HepG2 (cell line): Measurements from ENCODE around the gene IFT122. TPM values are rescaled to one million over a fixed set of nuclear protein-coding genes. Genes with fewer than 3 reads are reported as not detected.
A peak's percentile ranks its signal among the peaks of the same experiment; 100 is the strongest.

Experiments
- ATAC-seq: fragments of 200-7000 bp; cut with Tn5 transposase; 3 replicates; pipeline ENCODE4 v1.9.1; 2020; ENCODE audit warnings: mild to moderate bottlenecking, moderate library complexity
- BruUV-seq: library from RNA; stranded (reverse); fragments of 400-500 nt; replicated peaks from 2 replicates; lab custom pipeline; 2021; lab: Mats Ljungman, UMichigan
- CTCF ChIA-PET: fragments of 300-600 bp; formaldehyde crosslinking; extraction: SDS; loops from one replicate; lab custom pipeline; 2021; ENCODE audit warnings: low total read pairs, inconsistent platforms, low intra/inter-chr PET ratio; lab: Yijun Ruan, JAX
- POLR2A ChIA-PET: fragments of 350-600 bp; sonication (Branson Sonifier 250); formaldehyde crosslinking; loops from one replicate; lab custom pipeline; 2020; ENCODE audit warnings: antibody characterized with exemption, inconsistent platforms; lab: Yijun Ruan, JAX
- DNase-seq: peaks from one replicate; pipeline ENCODE4 v3.0.0-alpha.2; 2015; ENCODE audit warnings: low spot score
- FAIRE-seq: peaks from 3 replicates; lab custom pipeline; 2011; peaks lifted over from hg19 to GRCh38; lab: Jason Lieb, UNC
- H2AFZ ChIP-seq: one replicate; pipeline ENCODE4 v1.6.1; 2011; ENCODE audit warnings: low read length, inconsistent platforms
- H3K27ac ChIP-seq: fragments of 300-600 bp; 3 replicates; pipeline ENCODE4 v1.8.0; 2011; ENCODE audit warnings: mixed run types, mild to moderate bottlenecking, mixed read lengths, low read length, inconsistent platforms; ENCODE audit not compliant: insufficient read depth; ENCODE audit errors: extremely low read length
- H3K27me3 ChIP-seq, 2 experiments: fragments of 200-600 bp in 1 of 2; 2 replicates in 1 of 2; 3 replicates in 1 of 2; pipeline versions ENCODE4 v1.6.0 to v1.8.0; 2011; ENCODE audit warnings: low read length in 2 of 2, mild to moderate bottlenecking in 2 of 2, moderate library complexity in 2 of 2, inconsistent platforms in 1 of 2; ENCODE audit not compliant: insufficient read depth in 2 of 2, control insufficient read depth in 1 of 2
- H3K36me3 ChIP-seq, 2 experiments: fragments of 200-600 bp in 1 of 2; replicated peaks in 1 of 2; 2 replicates in 1 of 2; 3 replicates in 1 of 2; pipeline versions ENCODE4 v1.5.1 to v1.8.0; 2011; ENCODE audit warnings: low read length in 2 of 2, inconsistent platforms in 1 of 2; ENCODE audit not compliant: insufficient read depth in 2 of 2, control insufficient read depth in 1 of 2
- H3K4me1 ChIP-seq: 2 replicates; pipeline ENCODE4 v1.5.1; 2012; ENCODE audit warnings: low read length, inconsistent platforms; ENCODE audit not compliant: insufficient read depth
- H3K4me2 ChIP-seq: 2 replicates; pipeline ENCODE4 v1.6.0; 2011; ENCODE audit warnings: low read depth, low read length, inconsistent platforms
- H3K4me3 ChIP-seq, 3 experiments: fragments of 200-600 bp in 1 of 3; sonication (generic), shearing (Covaris generic) in 1 of 3; replicated peaks in 1 of 3; 2 replicates each; pipeline ENCODE4 v1.5.1; 2011 to 2016; ENCODE audit warnings: low read length in 3 of 3, inconsistent platforms in 2 of 3, low read depth in 2 of 3, mild to moderate bottlenecking in 2 of 3, control low read depth in 1 of 3, mixed read lengths in 1 of 3; ENCODE audit not compliant: insufficient read depth in 1 of 3
- H3K79me2 ChIP-seq: one replicate; pipeline ENCODE4 v1.6.1; 2011; ENCODE audit warnings: low read length, inconsistent platforms; ENCODE audit not compliant: insufficient read depth
- H3K9ac ChIP-seq: 2 replicates; pipeline ENCODE4 v1.6.0; 2011; ENCODE audit warnings: mild to moderate bottlenecking, low read depth, low read length, inconsistent platforms; ENCODE audit not compliant: insufficient read depth
- H3K9me3 ChIP-seq: 2 replicates; pipeline ENCODE4 v1.5.1; 2012; ENCODE audit warnings: mild to moderate bottlenecking, low read length
- H4K20me1 ChIP-seq: 2 replicates; pipeline ENCODE4 v1.6.0; 2011; ENCODE audit warnings: inconsistent platforms, mild to moderate bottlenecking, low read length, moderate library complexity; ENCODE audit not compliant: insufficient read depth
- EEA1 ChIP-seq: sonication (generic); formaldehyde crosslinking; IDR thresholded peaks from 2 replicates; pipeline ENCODE4 v1.5.1; 2020; ENCODE audit warnings: mild to moderate bottlenecking, missing genetic modification reagents, borderline replicate concordance
- FOXJ3 ChIP-seq: sonication (generic); formaldehyde crosslinking; IDR thresholded peaks from 2 replicates; pipeline ENCODE4 v1.4.0; 2020; ENCODE audit warnings: missing genetic modification reagents, mild to moderate bottlenecking, borderline replicate concordance
- HOXA3 ChIP-seq: sonication (generic); formaldehyde crosslinking; IDR thresholded peaks from 2 replicates; pipeline ENCODE4 v1.5.0; 2020; ENCODE audit warnings: missing genetic modification reagents
- KDM3A ChIP-seq: IDR thresholded peaks from 2 replicates; pipeline ENCODE4 v1.6.1; 2018; ENCODE audit warnings: low read depth, missing compliant biosample characterization
- MLXIP ChIP-seq: sonication (generic); formaldehyde crosslinking; IDR thresholded peaks from 2 replicates; pipeline ENCODE4 v1.9.0; 2021; ENCODE audit warnings: missing genetic modification reagents, borderline replicate concordance
- NFE2L2 ChIP-seq: fragments of 150-350 bp; IDR thresholded peaks from 2 replicates; pipeline ENCODE4 v1.6.1; 2014; ENCODE audit warnings: low read length
- RFX5 ChIP-seq: IDR thresholded peaks from 2 replicates; pipeline ENCODE4 v1.6.1; 2011; ENCODE audit warnings: low read depth, low read length, improper control_type of control experiment
- RNF2 ChIP-seq: fragments of 450-650 bp; conservative IDR thresholded peaks from 2 replicates; pipeline ENCODE4 v1.6.1; 2016; ENCODE audit warnings: low read depth
- TBP ChIP-seq: sonication (generic); formaldehyde crosslinking; IDR thresholded peaks from 2 replicates; pipeline ENCODE4 v1.5.0; 2020; ENCODE audit warnings: missing genetic modification reagents
- TRIM24 ChIP-seq: sonication (generic); formaldehyde crosslinking; IDR thresholded peaks from 2 replicates; pipeline ENCODE4 v1.8.0; 2022; ENCODE audit warnings: mild to moderate bottlenecking, missing genetic modification reagents
- ZFP62 ChIP-seq: sonication (generic); formaldehyde crosslinking; IDR thresholded peaks from 2 replicates; pipeline ENCODE4 v1.4.0; 2020; ENCODE audit warnings: missing genetic modification reagents
- ZNF292 ChIP-seq: sonication (generic); formaldehyde crosslinking; IDR thresholded peaks from 2 replicates; pipeline ENCODE4 v1.8.1; 2022; ENCODE audit warnings: mild to moderate bottlenecking, low read depth, missing genetic modification reagents, borderline replicate concordance
- WGBS: methylation state at CpG from one replicate; pipeline ENCODE4 v1.1.6; 2017; ENCODE audit warnings: low lambda C conversion rate; 5-methylcytosine and 5-hydroxymethylcytosine counted together
- in situ Hi-C: cut with HindIII; loops from 2 replicates; pipeline ENCODE4 v1.10.0; 2017; ENCODE audit warnings: low pct_unique_long_range_greater_than_20kb; ENCODE audit not compliant: extremely low pct_ligation_motif_present
- intact Hi-C: fragments of 100-400 bp; cut with micrococcal nuclease; formaldehyde crosslinking; loops from one replicate; pipeline ENCODE4 v1.10.0; 2022; ENCODE audit not compliant: unreplicated experiment
- polyA plus RNA-seq, 8 experiments: library from polyadenylated mRNA; depleted of rRNA in 3 of 8; stranded (reverse) in 7 of 8; unstranded in 1 of 8; fragments of >200 nt; fragmentation: Illumina TruSeq in 4 of 8; extraction: Trizol in 4 of 8; gene quantifications; 2 replicates each; pipeline versions ENCODE4 v1.2.1 to v1.2.3, GENCODE V29; 2011 to 2016; ENCODE audit warnings: low read depth in 4 of 8, missing spikeins in 1 of 8, mixed read lengths in 1 of 8; ENCODE audit not compliant: insufficient read depth in 1 of 8
- total RNA-seq, 5 experiments: library from RNA; depleted of rRNA; stranded (reverse); fragments of >200 nt; fragmentation: Illumina TruSeq; extraction: Trizol; gene quantifications; 2 replicates each; pipeline ENCODE4 v1.2.3, GENCODE V29; 2016; ENCODE audit warnings: low read depth in 1 of 5
- TF ChIP-seq, protein P1 (sequence below): sonication (generic); formaldehyde crosslinking; conservative IDR thresholded peaks from 2 replicates; pipeline ENCODE4 v1.8.0; 2022; ENCODE audit warnings: missing genetic modification reagents
- TF ChIP-seq, protein P2 (sequence below): sonication (generic); formaldehyde crosslinking; conservative IDR thresholded peaks from 2 replicates; pipeline ENCODE4 v1.8.1; 2023; ENCODE audit warnings: missing genetic modification reagents

IFT122 gene
- total and polyA plus RNA-seq, 2 of the 13 experiments (the other 11 are each of a cell fraction or from before 2014, with no cell fraction given): 10.1 to 10.3 TPM

DNA sequence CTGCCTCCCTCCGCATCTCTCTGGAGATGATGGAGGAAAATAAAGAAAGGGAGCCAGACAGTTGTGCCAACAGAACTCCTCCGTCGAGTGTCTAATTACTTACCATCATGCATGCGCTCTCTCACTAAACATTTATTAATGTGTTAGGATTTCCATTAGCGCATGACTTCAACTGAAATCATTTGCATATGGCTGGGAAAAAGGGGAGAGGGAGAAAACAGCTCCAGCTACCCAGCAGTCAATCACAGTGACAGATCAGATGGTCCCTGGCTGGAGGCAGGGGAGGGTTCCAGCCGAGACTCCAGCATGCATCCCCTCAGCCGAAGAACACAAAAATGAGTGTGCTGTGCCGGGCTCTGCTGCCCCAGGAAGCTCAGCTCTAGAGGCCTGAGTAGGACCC, 81.6 kb downstream of the IFT122 start (continued):
- TF ChIP-seq, protein P1, sequence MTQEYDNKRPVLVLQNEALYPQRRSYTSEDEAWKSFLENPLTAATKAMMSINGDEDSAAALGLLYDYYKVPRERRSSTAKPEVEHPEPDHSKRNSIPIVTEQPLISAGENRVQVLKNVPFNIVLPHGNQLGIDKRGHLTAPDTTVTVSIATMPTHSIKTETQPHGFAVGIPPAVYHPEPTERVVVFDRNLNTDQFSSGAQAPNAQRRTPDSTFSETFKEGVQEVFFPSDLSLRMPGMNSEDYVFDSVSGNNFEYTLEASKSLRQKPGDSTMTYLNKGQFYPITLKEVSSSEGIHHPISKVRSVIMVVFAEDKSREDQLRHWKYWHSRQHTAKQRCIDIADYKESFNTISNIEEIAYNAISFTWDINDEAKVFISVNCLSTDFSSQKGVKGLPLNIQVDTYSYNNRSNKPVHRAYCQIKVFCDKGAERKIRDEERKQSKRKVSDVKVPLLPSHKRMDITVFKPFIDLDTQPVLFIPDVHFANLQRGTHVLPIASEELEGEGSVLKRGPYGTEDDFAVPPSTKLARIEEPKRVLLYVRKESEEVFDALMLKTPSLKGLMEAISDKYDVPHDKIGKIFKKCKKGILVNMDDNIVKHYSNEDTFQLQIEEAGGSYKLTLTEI (CRISPR knock-in tag): no peak
- no peak for TF ChIP-seq RNF2

- Histone ChIP-seq H3K4me1 (peaks cover 50% of the 10 kb centered on the region), H3K27me3 (no peaks in the 10 kb centered on the region; a peak in 1 of 5 replicates), H3K79me2 (no peaks in the 10 kb centered on the region), H2AFZ (no peak overlapping the region), H3K27ac (no peak overlapping the region), H3K9me3 (no peaks in the 10 kb centered on the region), H3K36me3 (no peaks in the 10 kb centered on the region), H4K20me1 (no peaks in the 10 kb centered on the region), H3K4me2 (no peak overlapping the region), H3K9ac (no peak overlapping the region), H3K4me3 (no peak overlapping the region)
- no peak for DNase-seq
- no TSS peak for BruUV-seq
- peak; percentile 10; the same call in 2 of the 3 replicates for ATAC-seq
- 67% methylated on average over 1 of the region's 5 CpGs for WGBS
- intact Hi-C loops (no loop called here), in situ Hi-C loops (no loop called here)
- ChIA-PET POLR2A (interaction anchor here (2.9 kb wide), 1 partner anchor 12 kb away, joined by 9 read pairs; no protein-coding TSS in a partner anchor), CTCF (no interaction called here)
- FAIRE-seq: no peak
- TF ChIP-seq KDM3A (CRISPR knock-in tag): no peak
- TF ChIP-seq RFX5: no peak
- TF ChIP-seq NFE2L2: no peak
- no peak for TF ChIP-seq ZNF292 (CRISPR knock-in tag)
- no peak for TF ChIP-seq FOXJ3 (CRISPR knock-in tag)
- no peak for TF ChIP-seq TBP
- no peak for TF ChIP-seq EEA1
- TF ChIP-seq TRIM24 (CRISPR knock-in tag): no peak
- no peak for TF ChIP-seq ZFP62 (CRISPR knock-in tag)
- TF ChIP-seq MLXIP: no peak
- TF ChIP-seq, protein P2, sequence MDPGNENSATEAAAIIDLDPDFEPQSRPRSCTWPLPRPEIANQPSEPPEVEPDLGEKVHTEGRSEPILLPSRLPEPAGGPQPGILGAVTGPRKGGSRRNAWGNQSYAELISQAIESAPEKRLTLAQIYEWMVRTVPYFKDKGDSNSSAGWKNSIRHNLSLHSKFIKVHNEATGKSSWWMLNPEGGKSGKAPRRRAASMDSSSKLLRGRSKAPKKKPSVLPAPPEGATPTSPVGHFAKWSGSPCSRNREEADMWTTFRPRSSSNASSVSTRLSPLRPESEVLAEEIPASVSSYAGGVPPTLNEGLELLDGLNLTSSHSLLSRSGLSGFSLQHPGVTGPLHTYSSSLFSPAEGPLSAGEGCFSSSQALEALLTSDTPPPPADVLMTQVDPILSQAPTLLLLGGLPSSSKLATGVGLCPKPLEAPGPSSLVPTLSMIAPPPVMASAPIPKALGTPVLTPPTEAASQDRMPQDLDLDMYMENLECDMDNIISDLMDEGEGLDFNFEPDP: no peak
- no peak for TF ChIP-seq HOXA3 (CRISPR knock-in tag)
Observed at GRCh38 chr3:129522953-129523352, 82.9 kb downstream of the IFT122 start.
